ENCODE results near the gene AIP.
"Not testable (repeated sequence)": the region's sequence is repeated elsewhere in the genome, so short reads cannot be mapped to it uniquely, and the experiment has no call there.

The AIP gene

GRCh38 chr11:67507242-67507863 is 24.5 kb downstream of the AIP start:
- peak; percentile 37 for DNase-seq (ENCODE audit: low spot score)

GRCh38 chr11:67507864-67508485 is 25.1 kb downstream of the AIP start, which contains the start of gene CDK2AP2:
TSS of gene CDK2AP2 (minus strand) at chr11:67508162. CDS start at chr11:67508082, 80 bp downstream.
- peak; percentile 96 for DNase-seq (ENCODE audit: low spot score)

GRCh38 chr11:67508486-67509121 is 25.8 kb downstream of the AIP start:
- peak; percentile 99 for DNase-seq (ENCODE audit: low spot score)

GRCh38 chr11:67510023-67510345 is 27.2 kb downstream of the AIP start:
- DNase-seq (ENCODE audit: low spot score): no peak

GRCh38 chr11:67511558-67511957 is 28.7 kb downstream of the AIP start:
- not testable (repeated sequence) for DNase-seq (ENCODE audit: low spot score)

GRCh38 chr11:67514116-67514515 is 31.3 kb downstream of the AIP start:
- DNase-seq (ENCODE audit: low spot score): no peak

GRCh38 chr11:67516806-67517205 is 34.0 kb downstream of the AIP start:
- no peak for DNase-seq (ENCODE audit: low spot score)

GRCh38 chr11:67517784-67518552 is 35.1 kb downstream of the AIP start:
- no peak for DNase-seq (ENCODE audit: low spot score)

GRCh38 chr11:67519726-67520125 is 36.9 kb downstream of the AIP start:
- DNase-seq (ENCODE audit: low spot score): no peak

- no peak for DNase-seq (ENCODE audit: low spot score)
Measured at GRCh38 chr11:67520856-67521824, 38.3 kb downstream of the AIP start.

- DNase-seq (ENCODE audit: low spot score): no peak
Measured at GRCh38 chr11:67521924-67522323, 39.1 kb downstream of the AIP start.

- no peak for DNase-seq (ENCODE audit: low spot score)
Measured at GRCh38 chr11:67522338-67522737, 39.5 kb downstream of the AIP start.

GRCh38 chr11:67522844-67523555 is 40.2 kb downstream of the AIP start, which contains the start of gene CABP2:
TSS of gene CABP2 (minus strand) at chr11:67523446. CDS start at chr11:67523326, 120 bp downstream.
- DNase-seq (ENCODE audit: low spot score): no peak

GRCh38 chr11:67523556-67524479 is 41.0 kb downstream of the AIP start:
- DNase-seq (ENCODE audit: low spot score): no peak

- DNase-seq (ENCODE audit: low spot score): no peak
Measured at GRCh38 chr11:67524480-67524808, 41.6 kb downstream of the AIP start.

- DNase-seq (ENCODE audit: low spot score): no peak
Measured at GRCh38 chr11:67525275-67525976, 42.6 kb downstream of the AIP start.

GRCh38 chr11:67528376-67528775 is 45.5 kb downstream of the AIP start:
- DNase-seq (ENCODE audit: low spot score): no peak

- no peak for DNase-seq (ENCODE audit: low spot score)
Measured at GRCh38 chr11:67530282-67530592, 47.4 kb downstream of the AIP start.

GRCh38 chr11:67532889-67533288 is 50.1 kb downstream of the AIP start:
- DNase-seq (ENCODE audit: low spot score): no peak
